HL-60 (cell line): Measurements from ENCODE around the gene FMNL3.

ENCODE experiments used
- CTCF ChIP-seq: IDR thresholded peaks from one replicate; pipeline ENCODE4 v1.5.1; 2011; ENCODE audit warnings: low read length, control low read depth, inconsistent platforms; ENCODE audit not compliant: insufficient read depth
- GABPA ChIP-seq: IDR thresholded peaks from 2 replicates; pipeline ENCODE4 v1.6.1; 2012; ENCODE audit warnings: low read depth
- POLR2AphosphoS5 ChIP-seq: IDR thresholded peaks from 2 replicates; pipeline ENCODE4 v1.6.1; 2012; ENCODE audit warnings: low read depth
- SPI1 ChIP-seq: IDR thresholded peaks from 2 replicates; pipeline ENCODE4 v1.6.1; 2012; ENCODE audit warnings: low read depth, mild to moderate bottlenecking, borderline replicate concordance
- TF ChIP-seq, protein P1 (sequence below): IDR thresholded peaks from 2 replicates; pipeline ENCODE4 v1.6.1; 2012; ENCODE audit warnings: low read depth; ENCODE audit not compliant: insufficient replicate concordance

- TF ChIP-seq SPI1, result no peak
- no peak for TF ChIP-seq CTCF
- TF ChIP-seq POLR2AphosphoS5, result no peak
- TF ChIP-seq, protein P1, sequence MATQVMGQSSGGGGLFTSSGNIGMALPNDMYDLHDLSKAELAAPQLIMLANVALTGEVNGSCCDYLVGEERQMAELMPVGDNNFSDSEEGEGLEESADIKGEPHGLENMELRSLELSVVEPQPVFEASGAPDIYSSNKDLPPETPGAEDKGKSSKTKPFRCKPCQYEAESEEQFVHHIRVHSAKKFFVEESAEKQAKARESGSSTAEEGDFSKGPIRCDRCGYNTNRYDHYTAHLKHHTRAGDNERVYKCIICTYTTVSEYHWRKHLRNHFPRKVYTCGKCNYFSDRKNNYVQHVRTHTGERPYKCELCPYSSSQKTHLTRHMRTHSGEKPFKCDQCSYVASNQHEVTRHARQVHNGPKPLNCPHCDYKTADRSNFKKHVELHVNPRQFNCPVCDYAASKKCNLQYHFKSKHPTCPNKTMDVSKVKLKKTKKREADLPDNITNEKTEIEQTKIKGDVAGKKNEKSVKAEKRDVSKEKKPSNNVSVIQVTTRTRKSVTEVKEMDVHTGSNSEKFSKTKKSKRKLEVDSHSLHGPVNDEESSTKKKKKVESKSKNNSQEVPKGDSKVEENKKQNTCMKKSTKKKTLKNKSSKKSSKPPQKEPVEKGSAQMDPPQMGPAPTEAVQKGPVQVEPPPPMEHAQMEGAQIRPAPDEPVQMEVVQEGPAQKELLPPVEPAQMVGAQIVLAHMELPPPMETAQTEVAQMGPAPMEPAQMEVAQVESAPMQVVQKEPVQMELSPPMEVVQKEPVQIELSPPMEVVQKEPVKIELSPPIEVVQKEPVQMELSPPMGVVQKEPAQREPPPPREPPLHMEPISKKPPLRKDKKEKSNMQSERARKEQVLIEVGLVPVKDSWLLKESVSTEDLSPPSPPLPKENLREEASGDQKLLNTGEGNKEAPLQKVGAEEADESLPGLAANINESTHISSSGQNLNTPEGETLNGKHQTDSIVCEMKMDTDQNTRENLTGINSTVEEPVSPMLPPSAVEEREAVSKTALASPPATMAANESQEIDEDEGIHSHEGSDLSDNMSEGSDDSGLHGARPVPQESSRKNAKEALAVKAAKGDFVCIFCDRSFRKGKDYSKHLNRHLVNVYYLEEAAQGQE, result no peak
- TF ChIP-seq GABPA, result no peak
Observed at GRCh38 chr12:49720214-49720613, 13.0 kb upstream of the FMNL3 start.
